GM18909 (cell line): Measurements from ENCODE around the gene OR2T5.
"Not testable (repeated sequence)": the region's sequence is repeated elsewhere in the genome, so short reads cannot be mapped to it uniquely, and the experiment has no call there.

ENCODE experiments used
- ATAC-seq: cut with Tn5 transposase; IDR thresholded peaks from one replicate; pipeline ENCODE4 v1.9.1; 2021; ENCODE audit warnings: mild to moderate bottlenecking; ENCODE audit not compliant: unreplicated experiment, poor library complexity

Gene OR2T5, protein sequence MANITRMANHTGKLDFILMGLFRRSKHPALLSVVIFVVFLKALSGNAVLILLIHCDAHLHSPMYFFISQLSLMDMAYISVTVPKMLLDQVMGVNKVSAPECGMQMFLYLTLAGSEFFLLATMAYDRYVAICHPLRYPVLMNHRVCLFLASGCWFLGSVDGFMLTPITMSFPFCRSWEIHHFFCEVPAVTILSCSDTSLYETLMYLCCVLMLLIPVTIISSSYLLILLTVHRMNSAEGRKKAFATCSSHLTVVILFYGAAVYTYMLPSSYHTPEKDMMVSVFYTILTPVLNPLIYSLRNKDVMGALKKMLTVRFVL

DNA sequence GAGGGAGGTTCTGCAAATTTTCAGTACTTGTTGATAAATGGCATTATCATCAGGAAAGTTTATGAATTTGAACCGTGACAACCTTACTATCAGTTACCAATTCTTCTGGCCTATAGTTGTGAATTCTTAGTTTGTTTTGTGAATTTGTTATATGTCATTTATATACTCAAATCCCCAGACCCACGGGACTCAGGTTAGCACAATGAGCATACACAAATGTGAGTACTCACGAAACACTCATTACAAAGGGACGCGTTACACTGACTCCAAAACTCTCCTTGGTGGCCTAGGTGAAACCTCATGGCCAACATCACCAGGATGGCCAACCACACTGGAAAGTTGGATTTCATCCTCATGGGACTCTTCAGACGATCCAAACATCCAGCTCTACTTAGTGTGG is at the start of gene OR2T5:
TSS of gene OR2T5 (plus strand) at position 301 of the 400 bp plus-strand sequence. CDS start at position 301, 0 bp downstream.
- not testable (repeated sequence) for ATAC-seq

DNA sequence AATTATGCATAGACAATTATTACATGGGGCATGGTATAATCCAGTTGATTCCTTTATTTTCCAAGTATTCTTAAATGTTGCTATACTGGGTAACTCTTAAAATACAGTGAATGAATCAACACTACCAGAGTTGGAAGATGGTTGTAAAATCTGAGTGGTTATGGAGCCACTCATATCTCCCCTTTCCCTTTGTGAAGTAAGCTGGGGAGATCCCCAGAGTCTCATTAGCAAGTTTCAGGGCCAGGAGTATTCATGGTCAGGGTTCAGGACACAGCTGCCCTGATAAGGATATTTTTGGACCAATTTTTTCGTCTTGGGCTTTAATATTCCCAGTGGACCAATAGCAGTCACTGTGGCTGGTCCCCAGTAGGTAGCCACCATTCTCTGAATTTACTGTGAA is 49.7 kb upstream of the OR2T5 start:
- not testable (repeated sequence) for ATAC-seq

DNA sequence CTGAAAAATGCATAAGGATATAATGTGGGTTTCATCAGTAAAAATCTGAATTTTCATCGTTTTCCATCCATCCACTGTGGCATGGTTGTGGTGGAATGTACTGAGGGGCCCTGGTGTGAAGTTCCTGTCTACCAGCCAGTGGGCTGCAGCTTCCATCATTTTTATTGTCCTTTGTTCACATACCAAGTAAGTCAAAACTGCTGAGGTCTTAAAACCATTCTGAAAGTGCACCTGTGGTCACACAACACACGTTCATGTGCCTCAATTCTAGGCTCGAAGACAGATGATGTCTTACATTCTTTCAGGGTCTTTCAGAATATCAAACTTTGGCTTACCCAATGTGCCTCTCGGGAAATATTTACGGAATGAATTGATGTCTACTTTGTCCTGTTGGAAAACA is 49.1 kb upstream of the OR2T5 start:
- ATAC-seq, result not testable (repeated sequence)

DNA sequence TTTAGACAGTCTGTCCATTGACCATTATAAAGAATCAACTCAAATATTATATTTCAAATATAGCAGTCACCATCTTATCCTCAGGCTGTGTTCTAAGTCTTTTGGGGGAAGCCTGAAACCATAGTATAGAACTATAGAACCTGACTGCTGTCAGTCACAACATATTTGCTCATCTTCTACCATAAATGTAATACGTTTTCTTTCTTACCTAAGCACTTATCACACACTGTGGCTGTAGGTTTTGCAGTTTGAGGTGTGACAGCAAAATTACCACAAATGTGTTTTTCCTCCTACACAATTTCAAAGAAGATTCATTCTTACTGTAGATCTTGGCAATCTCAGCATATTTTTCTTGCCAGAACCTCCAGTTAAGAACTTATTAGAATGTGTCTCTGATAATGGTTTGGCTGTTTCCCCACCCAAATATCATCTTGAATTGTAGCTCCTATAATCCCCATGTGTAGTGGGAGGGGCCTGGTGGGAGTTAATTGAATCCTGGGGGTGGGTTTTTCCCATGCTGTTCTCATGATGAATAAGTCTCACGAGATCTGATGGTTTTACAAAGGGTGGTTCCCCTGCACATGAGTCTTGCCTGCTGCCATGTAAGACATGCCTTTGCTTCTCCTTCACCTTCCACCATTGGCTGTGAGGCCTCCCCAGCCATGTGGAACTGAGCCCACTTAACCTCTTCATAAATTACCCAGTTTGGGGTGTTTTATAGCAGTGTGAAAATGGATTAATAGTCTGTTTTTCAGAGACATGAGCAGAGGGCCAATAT is 45.7 kb upstream of the OR2T5 start:
- not testable (repeated sequence) for ATAC-seq

DNA sequence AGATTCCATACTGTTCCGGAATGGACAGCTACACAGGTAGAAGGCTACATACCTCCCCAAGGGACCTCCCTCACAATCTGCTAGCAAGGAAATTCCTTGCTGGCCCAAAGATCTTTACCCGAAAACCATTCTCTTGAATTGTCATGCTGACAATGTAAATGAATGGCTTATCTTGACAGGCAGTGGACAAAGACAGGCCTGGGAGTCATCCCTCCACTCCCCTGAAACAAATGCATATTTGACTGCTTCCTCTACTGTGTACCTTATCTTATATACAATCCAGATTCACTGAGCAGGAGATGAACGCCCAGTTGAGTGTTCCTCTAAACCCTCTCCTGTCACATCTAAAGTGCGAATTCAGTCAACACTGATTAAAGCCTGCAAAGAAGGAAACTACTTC is 43.8 kb upstream of the OR2T5 start:
- ATAC-seq, result not testable (repeated sequence)

DNA sequence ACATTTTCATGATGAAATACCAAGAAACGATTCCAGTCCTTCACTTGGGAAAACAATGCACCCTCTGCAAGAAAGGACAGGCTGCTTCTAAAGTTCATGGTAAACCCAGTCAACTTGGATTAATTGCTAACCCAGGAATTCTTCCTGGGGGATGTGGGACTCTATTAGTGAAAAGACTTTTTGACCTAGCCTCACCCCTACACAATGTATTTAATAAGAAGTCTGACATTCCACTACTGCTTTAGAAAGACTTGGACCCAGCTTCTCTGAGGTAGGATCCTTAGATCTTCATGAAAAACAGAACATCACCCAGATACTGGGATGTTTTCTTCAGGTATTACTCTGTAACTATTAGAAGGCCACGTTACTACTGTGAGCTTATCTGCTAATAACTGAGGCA is 43.0 kb upstream of the OR2T5 start, which contains the start of gene OR2T2:
TSS of gene OR2T2 (plus strand) at position 239 of the 400 bp plus-strand sequence. CDS start 7,161 bp downstream, outside the sequence.
- ATAC-seq, result not testable (repeated sequence)

DNA sequence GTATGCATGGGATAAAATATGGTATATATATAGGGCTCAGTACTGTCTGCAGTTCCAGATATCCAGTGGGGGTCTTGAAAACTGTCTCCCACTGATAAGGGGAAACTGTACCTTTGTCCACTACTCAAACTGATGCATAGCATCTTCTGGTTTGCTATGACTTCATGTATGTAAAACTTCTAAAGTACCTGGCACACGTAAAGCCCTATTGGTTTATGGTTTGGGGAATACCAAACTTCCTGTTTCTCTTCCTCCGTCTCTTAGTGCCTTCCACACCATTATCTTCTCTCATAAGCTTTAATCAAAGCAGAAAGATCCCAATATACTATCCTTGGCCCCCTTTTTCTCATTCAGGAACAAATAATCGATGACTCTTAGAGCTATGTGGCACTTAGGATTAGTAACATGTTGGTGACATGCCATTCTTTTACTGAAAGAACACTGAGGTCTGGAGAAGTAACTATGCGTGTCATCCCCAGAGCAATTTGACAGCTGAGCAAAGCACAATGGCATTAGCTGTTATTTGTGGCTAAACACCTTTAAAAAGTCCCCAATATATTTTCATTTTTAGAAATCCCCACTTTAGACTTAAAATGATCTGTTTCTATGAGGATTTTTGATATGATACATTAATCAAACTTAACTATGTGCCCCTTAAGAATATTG is 39.8 kb upstream of the OR2T5 start:
- ATAC-seq, result peak; percentile 68

DNA sequence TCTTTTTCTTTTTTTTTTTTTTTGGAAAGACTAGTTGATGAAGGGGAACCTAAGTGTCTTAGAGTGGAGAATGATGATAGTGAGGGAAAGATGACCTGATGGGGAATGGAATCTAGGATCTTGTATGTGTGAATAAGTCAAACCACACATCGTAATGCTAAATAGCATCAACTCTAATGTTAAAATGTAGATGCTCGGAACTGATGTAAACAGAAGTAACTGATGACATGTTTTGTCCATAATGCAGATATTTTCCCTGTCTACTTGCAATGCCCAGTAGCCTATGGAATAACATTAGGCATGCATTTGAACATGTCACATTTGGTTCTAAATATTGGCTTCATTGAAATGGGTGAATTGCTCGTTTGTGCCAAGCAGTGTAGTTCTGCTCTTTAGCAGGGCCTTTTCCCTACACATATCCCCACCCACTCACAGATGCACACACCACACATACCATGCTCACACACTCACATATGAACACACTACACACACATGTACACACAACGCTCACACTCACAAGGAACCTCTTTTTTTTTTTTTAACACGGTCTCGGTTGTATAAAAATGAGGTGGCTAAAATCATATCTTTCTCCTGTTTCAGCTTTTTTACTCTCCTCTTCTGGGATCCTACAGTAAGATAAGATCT is 38.4 kb upstream of the OR2T5 start:
- ATAC-seq, result peak; percentile 1

DNA sequence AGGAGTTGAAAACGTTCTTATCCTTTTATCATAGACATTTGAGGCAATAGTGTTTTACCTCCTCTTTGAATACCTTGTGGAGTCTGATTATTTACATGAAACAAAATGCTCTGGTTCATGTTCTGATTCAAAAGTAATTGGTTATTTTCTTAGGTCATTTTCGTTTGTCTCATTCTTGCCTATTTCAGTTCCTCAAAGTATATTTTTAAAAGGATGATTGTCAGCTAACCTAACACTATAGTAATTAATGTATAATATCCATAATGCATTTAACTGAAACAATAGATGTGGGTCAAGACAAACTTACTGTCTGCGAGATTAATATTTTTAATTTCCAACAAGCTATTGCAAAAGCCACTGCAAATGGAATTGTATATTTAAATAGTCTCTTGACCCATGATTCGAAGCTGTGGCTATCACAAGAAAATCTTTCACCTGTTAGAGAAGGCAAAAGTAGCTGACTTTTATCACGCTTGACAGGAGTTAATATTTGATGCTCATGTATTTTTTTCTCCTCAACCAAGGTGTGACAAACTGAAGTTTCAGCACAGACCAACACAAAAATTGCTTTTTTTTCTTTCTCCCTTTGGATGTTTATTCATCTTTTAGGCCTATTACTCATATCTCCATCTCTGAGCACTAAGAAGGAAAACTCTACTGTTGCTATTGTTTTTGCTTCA is 37.8 kb upstream of the OR2T5 start:
- peak; percentile 64 for ATAC-seq

DNA sequence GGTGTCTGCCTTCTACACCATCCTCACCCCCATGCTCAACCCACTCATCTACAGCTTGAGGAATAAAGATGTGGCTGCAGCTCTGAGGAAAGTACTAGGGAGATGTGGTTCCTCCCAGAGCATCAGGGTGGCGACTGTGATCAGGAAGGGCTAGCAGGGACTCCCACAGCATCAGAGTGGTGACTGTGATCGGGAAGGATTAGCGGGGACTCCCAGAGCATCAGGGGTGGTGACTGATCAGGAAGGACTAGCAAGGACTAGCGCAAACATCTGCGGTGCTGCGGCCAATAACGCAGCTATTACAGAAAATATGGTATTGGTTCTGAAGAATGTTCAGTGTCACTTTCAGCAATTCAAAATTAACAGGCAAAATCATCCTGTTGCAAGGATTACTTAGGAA is 34.8 kb upstream of the OR2T5 start:
- ATAC-seq, result not testable (repeated sequence)

DNA sequence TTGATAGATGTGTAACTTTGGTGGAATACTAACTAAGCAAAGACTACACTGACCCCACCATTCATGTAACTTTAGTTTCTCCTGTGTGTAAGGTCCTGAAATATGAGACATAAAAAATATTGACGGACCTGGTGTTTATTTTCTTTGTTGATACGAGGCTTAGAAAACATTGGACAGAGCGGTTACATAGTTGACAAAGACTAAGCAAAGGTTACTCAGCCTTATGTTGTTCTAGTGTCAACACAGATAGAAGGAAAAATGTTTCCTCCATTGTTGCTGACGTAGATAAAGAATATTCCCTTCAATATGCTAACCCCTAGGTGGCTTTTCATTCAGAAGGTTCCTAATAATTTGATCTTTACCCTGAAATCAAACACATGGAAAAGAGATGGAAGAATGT is 33.3 kb upstream of the OR2T5 start:
- not testable (repeated sequence) for ATAC-seq

DNA sequence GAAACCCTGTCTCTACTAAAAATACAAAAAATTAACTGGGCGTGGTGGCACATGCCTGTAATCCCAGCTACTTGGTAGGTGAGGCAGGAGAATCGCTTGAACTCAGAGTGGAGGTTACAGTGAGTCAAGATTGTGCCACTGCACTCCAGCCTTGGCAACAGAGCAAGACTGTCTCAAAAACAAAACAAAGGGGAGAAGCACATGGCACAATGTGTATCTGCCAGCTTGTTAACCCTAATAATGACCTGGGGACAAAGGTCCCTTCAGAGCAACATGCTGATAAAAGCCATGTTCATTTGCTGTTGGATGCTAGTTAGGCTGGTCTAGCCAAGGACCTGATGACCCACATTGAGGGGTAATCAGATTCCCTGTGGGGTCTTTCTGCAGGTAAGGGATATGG is 31.8 kb upstream of the OR2T5 start:
- ATAC-seq, result not testable (repeated sequence)

DNA sequence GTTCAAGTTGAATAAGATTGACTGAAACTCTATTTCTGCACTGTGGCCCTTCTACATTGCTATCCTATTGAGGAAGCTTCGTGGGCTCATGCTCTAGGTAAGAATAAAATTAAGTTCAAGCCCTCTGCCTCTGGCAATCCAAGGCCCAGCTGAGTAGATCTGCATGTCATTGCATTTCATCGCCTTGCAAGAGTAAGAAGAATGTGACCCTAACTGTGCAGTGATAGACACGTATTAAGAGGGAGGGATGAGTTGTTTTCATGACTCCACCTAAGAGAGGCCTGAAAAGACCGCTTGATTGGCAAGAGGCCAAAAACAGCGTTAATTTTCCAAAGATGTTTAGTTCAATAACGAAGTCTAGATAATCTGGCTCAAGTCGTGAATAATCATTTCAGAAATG is 29.3 kb upstream of the OR2T5 start:
- ATAC-seq, result not testable (repeated sequence)

DNA sequence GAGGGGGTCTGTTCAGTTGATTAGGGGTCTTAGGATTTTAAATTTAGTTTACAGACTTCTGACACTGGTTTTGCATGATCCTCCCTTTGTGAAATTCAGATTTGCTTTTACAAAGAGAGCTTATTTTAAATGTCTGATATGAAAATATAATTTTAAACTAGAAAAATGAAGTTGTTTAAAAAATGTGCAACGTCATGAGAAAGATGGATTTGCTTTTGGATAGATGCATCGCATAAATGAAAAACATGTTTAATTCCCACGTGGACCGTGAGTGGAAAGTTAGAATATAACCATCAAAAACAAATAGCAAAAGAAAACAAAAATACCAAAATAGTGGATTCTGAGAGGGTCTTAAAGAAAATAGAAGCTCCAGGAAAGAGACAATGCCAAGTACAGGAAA is 17.2 kb upstream of the OR2T5 start:
- no peak for ATAC-seq

DNA sequence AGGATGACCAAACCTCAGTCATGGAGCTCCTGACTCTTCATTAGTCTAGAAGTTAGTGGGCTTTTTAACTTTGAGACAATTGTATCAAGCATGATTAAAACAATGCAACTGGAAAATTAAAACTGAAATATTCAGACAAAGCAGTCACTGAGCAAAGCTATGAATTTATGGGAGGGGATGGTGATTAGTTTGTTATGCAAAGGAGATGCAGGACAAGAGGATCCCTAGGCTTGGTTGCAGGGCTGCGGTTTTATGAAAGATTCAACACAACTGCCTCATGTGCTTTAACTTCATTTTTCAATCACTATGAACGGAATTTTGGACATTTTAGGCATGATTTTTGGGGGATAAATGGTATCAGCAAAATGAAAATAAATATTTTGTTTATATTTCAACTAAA is 16.3 kb upstream of the OR2T5 start:
- not testable (repeated sequence) for ATAC-seq

DNA sequence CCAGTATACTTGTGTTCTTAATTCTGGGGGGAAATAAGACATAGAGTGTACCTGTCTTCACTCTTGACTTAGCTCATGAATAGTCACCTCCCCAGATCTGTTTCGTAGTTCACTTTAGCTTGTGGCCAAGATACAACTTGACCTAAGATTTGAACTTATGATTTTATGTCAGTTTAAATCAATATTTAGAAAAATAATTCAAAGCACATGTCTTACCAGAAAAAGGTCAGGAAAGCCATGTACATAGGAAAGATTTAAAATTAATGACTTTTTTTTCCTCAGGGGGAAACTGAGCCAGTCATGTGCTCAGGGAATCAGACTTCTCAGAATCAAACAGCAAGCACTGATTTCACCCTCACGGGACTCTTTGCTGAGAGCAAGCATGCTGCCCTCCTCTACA is 15.3 kb upstream of the OR2T5 start, which contains the start of gene OR2T3:
TSS of gene OR2T3 (plus strand) at position 301 of the 400 bp plus-strand sequence. CDS start at position 301, 0 bp downstream.
- not testable (repeated sequence) for ATAC-seq

DNA sequence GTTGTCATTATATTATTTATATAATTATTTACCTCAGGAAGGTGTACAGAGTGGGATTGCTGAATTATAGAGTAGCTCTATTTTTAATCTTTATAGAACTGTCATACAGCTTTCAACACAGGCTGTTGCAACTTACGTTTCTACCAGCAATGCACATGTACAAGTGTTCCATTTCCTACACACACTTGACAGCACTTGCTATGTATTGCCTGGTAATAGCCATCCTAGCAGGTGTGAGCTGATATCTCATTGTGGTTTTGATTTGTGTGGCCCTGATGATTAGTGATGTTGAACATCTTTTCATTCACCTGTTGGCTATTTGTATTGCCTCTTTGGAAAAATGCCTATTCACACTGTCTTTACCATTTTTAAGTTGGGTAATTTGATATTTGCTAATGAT is 12.7 kb upstream of the OR2T5 start:
- ATAC-seq, result peak; percentile 75

DNA sequence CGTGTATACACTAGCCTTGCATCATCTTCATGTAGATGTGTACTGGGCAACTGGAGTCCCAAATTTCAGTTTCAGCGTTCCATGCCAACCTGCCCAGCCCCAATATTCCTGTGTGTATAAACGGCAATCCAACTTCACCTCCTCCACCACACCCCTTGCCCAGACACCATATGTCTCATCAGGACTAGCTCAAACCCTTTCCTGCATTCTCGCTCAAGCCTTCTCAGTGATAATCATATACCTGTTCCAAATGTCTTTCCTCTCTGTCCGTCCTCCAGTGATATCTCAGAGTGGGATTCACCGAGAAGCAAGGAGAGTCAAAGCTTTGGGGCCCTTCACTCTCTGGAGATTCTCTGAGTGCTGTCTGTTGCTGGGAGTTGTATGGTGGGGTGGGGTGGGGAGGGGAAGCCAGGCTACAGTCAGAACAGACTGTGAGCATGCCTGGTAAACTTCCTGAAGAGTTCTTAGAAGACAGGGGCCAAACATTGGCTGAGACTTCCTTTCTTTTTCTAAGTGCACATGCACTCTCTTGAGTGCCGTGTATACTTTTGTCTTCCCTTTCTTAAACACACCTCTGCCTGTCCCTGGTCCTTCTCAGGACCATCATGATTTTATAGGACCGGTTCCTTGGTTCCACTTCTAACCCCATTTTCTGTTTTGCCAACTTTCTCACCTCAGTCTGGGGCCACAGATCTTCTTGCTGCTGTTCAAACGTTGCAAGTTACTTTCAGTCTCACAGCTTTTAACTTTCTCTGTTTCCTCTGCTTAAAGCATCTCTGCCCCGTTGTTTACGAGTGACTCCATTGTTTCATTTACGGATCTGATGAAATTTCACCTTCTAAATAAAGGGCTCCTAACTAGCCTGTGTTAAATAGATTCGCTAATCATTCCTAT is 6.5 kb upstream of the OR2T5 start:
- ATAC-seq, result peak; percentile 94

DNA sequence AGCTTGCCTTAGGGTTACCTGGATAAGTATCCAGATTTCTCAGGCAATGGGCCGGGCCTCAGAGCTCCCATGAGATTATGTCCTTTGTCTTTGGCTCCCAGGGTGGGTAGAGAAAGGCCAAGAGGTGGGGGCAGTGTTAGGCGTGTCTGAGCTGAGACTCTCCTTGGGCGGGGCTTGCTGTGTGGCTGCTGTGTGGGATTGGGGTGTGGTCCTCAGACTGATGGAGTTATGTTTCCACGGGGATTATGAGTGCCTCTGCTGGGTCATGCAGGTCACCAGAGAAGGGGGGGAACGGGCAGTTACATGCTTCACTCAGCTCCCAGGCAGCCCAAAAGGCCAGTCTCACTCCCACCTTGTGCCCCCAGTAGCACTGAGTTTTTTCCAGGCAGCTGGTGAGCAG is 8.3 kb downstream of the OR2T5 start:
- ATAC-seq, result not testable (repeated sequence)
